HG02870 (cell line): Measurements from ENCODE around the gene PPIL4.
"Not testable (repeated sequence)": the region's sequence is repeated elsewhere in the genome, so short reads cannot be mapped to it uniquely, and the experiment has no call there.

Experiments
- ATAC-seq: cut with Tn5 transposase; IDR thresholded peaks from one replicate; pipeline ENCODE4 v1.9.1; 2021; ENCODE audit warnings: mild to moderate bottlenecking, moderate library complexity; ENCODE audit not compliant: unreplicated experiment

Gene PPIL4

DNA sequence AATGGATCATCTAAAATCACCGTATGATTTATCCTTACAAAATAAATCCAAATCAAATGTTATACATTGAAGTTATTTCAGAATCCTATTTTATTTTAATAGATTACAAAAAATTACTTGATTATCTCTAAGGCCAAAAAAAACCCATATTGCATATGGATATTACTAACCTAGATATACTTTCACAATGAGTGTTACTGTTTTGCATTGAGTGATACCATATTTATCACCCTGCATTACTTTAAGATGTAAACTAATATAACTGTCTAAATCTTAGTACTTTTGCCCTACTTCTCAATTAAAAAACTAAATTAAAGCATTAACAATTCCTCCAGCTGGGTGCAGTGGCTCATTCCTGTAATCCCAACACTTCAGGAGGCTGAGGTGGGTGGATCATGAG is 11.1 kb downstream of the PPIL4 start:
- ATAC-seq = no peak

DNA sequence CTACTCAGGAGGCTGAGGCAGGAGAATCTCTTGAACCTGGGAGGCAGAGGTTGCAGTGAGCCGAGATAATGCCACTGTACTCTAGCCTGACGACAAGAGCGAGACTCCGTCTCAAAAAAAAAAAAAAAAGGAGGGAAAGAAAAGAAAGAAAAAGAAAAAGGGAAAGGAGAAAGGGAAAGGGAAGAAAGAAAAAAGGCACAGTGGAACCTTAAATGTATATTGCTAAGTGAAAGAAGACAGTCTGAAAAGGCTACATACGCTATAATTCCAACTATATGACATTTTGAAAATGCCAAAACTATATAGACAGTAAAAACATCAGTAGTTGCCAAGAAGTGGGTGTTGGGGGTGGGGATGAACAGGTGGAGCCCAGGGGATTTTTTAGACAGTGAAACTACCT is 16.2 kb downstream of the PPIL4 start:
- ATAC-seq = no peak

DNA sequence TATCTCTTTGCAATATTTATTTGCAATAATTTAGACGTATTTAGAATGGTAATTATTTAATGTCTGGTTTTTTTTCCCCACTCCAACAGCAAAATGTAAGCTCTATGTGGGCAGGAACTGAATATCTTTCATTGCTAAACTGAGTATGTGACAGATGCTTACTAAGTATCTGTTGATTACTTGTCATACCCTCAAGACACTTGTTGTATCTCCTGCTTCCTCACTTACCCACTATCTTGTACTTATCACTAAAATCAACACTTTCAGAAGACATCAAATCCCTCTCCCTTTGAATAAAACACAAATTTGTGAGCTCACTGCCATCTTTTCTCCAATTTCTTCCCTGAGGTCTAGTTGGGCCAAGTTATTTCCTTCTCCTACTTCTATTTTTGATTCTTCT is 30.3 kb downstream of the PPIL4 start:
- no peak for ATAC-seq

DNA sequence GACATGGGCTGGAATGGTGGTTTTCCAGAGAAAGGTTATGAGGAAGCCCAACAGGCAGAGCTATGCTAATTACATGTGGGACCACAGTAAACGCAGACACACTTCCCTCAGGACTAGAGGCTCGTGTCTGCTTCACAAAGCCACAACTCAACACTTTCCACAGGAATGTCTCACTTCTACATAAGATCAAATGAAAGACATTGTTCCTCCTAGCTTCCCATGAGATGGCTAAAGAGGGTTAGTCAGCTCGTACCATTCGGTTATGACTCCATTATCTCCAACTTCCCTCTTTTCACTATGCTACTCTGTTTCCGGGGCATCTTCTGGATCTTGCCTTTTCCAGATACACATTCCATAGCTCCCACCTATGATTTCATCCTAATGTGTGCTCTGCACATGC is 31.9 kb downstream of the PPIL4 start:
- ATAC-seq = no peak

DNA sequence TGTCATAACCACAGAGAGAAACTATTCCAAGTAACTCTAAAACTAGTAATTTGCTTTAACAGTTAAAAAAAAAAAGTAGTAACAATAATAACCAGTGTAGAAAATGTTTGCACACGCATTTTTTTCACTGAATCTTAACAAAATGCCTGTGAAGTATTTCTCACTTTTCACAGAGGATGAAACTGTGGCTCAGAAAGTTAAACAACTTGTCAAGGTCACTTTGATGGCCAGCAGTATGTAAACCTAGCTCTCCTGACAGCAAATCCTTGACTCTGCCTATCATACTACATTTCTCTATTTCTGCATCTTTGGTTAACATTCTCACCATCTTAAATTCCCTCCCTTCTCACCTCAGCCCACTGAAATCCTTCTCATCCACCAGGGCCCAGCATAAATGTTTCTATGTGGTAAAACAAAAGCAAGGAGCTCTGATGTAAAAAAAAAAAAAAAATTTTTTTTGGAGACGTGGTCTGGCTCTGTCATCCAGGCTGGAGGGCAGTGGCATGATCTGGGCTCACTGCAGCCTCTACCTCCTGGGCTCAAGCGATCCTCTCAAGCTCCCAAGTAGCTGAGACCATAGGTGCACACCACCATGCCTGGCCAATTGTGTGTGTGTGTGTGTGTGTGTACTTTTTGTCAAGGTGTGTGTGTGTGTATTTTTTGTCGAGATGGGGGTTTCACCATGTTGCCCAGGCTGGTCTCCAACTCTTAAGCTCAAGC is 34.9 kb downstream of the PPIL4 start:
- ATAC-seq = no peak

DNA sequence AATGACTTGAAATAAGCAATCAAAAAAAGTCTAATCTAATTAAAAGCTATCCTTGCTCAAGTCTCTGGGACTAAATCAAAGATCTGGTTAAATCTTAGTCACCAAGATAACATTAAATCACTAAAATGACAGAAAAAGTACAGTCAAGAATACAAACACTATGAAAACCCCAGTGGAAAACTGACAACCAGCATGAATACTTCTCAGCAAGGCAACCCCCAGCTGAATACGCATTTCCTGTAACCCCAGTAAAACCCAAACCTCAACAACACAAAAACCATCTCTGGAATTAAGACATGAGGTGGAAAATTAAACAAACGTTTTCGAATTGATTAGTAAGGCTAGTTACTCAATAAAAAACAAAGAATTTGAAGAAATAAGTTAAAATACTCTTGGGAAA is 37.4 kb downstream of the PPIL4 start:
- ATAC-seq = no peak

DNA sequence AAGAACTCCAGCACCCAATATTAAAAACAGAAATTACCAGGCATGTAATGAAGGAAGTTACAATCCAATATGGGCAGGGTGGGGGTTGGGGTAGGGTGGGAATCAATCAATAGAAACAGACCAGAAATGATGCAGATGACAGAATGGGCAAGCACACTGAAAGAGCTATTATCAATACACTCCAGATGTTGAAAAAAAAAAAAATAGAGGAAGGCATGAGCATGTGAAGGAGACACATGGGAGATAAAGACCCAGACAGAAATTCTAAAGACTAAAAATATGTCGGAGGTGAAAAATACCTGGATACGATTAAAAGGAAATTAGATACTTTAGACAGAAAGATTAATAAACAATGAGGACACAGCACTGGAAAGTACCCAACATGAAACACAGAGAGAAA is 42.0 kb downstream of the PPIL4 start:
- no peak for ATAC-seq

DNA sequence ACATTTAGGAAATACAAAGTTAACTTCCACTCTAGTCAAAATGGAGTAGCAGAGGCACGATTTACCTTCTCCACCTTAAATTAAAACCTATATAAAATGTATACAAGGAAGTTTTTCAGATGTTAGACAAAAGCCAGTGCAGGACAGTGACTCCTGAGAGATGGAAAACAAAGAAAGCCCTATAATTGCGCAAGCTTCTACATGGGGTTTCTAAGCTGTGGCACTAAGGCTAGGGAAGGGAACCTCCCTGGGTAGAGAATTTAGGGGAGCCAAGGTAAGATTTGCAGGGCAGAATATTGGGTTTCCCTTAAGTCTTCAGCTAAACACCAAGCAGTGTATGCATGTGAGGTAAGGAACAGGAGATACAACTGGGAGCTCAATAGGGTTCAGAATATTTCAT is 42.6 kb downstream of the PPIL4 start:
- ATAC-seq = no peak

DNA sequence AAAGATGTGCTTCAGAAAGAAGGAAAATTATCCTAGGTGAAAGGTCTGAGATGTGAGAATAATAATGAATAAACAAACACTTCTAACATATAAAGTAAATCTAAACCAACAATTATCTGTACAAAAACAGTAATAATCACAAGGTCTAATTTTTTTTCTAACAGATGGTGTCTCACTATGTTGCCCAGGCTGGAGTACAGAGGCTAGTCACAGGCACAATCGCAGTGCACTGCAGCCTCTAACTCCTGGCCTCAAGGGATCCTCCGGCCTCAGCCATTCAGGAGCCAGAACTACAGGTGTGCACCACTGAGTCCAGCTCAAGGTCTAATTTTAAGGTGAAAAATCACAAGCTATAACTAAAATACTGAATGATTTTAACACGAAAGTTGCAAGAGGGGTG is 44.1 kb downstream of the PPIL4 start:
- no peak for ATAC-seq

DNA sequence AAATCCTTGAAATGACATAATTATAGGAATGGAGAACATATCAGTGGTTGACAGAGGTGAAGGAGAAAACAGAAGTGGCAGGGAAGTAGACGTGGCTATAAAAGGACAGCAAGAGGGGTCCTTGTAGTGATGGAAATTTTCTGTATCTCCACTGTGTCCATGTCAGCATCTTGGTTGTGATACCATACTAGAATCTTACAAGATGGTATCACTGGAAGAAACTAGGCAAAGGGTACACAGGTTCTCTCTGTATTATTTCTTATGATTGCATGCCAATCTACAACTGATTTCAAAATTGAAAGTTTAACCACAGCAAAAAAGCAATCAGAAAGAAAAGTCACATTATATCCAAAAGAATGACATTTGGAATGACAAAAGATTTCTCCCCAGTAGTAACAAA is 44.6 kb downstream of the PPIL4 start:
- ATAC-seq = no peak

DNA sequence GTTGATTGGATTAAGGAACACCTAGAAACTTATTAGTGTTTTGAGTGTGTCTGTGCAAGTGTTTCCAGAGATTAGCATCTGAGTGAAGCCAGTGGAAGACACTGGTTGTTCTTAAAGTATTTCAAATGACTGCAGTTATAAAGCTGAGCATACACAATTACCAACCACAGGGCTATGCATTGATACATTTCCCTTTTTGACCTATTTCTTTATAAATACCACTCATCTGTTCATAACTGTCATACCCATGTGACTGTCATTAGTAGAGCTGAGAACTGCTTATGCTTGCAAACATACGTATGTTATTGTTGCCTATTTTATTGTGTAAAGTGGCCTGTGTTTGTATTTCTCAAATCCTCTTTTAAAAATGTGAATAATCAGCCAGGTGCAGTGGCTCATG is 45.7 kb downstream of the PPIL4 start:
- ATAC-seq = no peak

DNA sequence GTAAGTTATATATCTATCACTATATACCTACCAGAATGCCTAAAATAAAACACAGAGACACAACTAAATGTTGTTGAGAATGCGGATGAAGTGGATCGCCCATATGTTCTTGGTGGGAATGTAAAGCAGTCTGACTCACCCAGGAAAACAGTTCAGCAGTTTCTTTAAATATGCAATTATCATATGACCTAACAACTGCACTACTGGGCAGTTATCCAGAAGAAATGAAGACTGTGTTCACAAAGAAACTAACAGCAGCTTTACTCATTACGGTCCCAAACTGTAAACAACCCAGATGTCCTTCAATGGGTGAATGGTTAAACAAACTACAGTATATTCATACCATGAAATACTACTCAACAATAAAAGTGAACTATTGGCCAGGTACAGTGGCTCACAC is 46.8 kb downstream of the PPIL4 start:
- ATAC-seq = no peak

DNA sequence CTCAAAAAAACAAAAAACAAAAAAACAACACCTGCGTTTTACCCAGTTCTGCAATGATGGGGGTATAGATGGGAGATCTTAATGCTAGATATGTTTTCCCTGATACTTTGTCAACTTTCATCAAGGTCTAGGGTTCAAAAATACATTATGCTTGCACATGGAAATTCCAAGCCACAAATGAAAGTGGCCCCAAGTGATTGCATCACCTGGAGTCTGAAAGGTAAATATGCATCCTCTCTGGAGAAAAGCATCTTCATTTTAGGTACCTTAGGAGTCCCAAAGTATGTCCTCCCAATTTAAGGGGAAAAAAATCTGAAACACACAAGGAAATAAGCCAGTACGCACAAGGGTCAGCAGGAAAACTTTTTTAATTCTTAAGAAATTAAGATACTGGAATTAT is 48.5 kb downstream of the PPIL4 start:
- no peak for ATAC-seq

DNA sequence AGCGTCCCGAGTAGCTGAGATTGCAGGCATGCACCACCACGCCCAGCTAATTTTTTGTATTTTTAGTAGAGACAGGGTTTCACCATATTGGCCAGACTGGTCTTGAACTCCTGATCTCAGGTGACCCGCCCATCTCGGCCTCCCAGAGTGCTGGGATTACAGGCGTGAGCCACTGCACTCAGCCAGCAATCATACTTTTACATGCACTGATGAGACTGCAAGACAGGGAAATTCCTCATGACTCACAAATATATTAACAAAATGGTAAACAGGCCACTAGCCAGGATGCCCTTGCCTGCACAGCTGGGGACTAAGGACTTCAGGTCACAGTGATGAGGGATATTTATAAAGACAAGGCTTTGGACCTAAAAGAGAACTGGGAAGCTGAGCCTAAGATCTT is 49.2 kb downstream of the PPIL4 start:
- ATAC-seq = peak; percentile 53

DNA sequence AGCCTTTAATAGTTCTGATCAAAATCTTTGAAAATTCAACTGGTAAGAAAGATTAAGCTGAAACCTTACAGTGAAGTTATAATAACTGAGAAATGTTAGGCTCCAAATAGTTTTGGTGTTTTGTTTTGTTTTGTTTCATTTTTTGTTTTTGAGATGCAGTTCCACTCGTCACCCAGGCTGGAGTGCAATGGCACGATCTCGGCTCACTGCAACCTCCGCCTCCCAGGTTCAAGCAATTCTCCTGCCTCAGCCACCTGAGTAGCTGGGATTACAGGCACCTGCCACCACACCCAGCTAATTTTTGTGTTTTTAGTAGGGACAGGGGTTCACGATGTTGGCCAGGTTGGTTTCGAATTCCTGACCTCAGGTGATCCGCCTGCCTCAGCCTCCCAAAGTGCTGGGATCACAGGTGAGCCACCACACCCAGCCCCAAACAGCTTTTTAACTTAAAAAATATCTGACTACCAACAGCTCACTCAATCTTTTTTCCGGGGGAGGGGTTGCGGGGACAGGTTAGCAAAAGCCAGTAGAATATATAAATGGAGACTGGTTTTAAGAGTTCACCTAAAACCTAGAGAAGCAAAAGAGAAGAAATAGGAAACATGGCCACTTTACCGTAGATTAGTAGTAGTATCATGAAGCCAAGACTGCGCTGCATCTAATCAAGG is 50.4 kb downstream of the PPIL4 start:
- ATAC-seq = not testable (repeated sequence)

DNA sequence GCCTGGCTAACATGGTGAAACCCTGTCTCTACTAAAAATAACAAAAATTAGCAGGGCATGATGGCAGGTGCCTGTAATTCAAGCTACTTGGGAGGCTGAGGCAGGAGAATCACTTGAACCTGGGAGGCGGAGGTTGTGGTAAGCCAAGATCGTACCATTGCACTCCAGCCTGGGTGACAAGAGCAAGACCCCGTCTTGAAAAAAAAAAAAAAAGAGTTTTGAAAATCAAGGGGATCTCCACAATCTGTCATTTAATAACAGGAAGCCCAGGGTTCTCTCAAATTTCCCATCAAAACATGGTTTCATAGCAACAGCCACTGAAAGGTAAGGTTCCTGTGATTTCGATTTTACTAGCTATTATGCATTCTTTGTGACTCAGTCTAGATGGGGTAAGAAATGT is 51.0 kb downstream of the PPIL4 start:
- ATAC-seq = peak; percentile 75

DNA sequence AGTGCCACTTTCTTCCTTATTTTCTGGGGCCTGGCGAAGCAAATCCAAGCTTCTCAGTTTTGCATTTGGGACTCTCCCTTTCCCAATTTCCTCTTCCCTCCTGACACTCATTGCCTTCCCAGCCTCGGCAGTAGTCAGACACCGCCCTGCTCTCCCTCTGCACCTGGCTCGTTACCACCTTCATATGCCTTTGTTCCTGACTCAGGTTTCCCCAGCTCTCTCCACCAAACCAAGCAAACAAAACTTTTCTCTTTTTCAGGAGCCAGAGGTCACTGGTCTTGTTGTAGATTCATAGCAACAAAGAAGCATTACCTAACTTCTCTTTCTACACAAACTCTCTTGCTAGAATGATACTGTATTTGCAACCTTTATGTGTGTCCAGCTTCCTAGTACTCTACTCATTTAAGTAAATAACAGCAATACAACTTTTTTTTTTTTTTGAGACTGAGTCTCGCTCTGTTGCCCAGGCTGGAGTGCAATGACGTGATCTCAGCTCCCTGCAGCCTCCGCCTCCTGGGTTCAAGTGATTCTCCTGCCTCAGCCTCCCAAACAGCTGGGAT is 52.0 kb downstream of the PPIL4 start:
- no peak for ATAC-seq

DNA sequence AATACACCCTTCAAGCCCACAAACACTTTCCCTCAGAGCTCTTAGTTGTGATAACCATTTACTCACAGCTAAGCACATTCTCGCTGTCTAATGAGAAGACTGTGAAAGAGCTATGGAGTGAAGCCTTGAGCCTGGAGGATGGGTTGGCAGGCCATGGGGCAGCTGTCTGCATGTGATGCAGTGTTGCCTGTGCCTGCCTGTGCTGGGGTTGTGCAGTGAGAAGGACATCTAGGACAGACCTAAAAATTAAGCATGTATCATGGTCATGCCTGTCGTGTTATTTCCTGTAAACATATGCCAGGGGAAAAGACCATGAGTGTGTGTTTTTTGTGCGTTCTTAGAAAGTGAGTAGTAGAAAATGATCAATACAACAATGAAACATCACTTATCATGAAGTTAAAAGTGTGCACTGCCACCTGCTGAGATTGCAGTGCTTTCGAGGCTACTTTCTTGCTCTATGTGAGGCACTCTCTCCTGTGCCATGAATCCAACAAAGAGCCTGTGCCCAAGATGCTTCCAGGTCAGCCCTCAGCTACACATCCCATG is 53.0 kb downstream of the PPIL4 start:
- no peak for ATAC-seq

DNA sequence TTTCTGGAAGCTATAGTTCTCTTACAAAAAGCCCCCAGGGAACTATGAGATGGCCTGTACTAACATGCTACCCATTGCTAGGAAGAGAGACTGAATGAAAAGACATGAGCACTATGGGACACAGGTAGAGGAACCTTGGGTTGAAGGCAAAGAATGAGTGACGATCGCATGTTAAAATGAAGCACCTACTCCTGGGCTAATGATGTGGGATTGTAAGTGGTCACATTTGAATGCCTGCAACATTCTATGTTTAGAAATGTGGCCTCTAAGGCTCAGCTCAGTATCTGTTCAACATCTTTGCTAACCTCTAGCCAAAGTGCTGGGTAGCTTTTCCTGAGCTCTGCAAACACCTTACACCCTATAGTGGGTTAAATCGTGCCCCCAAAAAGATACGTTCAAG is 55.9 kb downstream of the PPIL4 start:
- peak; percentile 39 for ATAC-seq

DNA sequence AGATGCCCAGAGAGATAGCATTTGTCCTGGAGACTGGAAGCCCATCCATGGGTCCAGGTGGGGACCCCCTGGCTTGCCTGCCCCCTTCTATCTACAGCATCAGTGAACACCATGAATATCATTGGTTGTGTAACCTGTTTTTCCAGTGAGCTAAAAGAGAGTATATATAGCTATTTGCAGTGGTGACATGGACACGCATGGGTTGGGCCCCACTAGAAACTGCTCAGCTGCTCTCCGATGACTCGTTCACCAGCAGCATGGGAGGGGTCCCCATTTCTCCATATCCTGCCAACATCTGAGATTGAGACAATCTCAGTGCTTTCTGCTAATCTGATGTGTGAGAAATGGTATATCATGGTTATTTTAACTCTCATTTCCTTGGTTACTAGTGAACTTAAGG is 57.0 kb downstream of the PPIL4 start:
- no peak for ATAC-seq

DNA sequence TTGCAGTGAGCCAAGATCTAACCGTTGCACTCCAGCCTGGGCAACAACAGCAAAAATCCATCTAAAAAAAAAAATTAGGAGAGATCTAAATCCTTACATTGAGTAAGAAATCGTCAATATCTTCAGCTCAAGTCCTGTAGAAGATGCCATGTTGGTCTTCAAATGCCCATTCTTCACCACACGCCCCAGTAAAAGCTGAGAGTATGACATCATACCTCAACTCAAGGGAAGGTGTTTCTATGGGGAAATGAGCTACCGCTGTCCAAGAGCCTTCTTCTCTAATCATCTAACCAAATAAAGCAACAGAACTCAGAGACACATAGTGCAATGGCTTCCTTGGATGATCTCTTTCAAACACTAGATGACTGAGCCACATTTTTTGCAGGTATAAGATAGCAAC is 58.5 kb downstream of the PPIL4 start:
- no peak for ATAC-seq
